Measurements from ENCODE around the gene TNFRSF8.
"Not testable (repeated sequence)": the region's sequence is repeated elsewhere in the genome, so short reads cannot be mapped to it uniquely, and the experiment has no call there.

The TNFRSF8 gene

DNA sequence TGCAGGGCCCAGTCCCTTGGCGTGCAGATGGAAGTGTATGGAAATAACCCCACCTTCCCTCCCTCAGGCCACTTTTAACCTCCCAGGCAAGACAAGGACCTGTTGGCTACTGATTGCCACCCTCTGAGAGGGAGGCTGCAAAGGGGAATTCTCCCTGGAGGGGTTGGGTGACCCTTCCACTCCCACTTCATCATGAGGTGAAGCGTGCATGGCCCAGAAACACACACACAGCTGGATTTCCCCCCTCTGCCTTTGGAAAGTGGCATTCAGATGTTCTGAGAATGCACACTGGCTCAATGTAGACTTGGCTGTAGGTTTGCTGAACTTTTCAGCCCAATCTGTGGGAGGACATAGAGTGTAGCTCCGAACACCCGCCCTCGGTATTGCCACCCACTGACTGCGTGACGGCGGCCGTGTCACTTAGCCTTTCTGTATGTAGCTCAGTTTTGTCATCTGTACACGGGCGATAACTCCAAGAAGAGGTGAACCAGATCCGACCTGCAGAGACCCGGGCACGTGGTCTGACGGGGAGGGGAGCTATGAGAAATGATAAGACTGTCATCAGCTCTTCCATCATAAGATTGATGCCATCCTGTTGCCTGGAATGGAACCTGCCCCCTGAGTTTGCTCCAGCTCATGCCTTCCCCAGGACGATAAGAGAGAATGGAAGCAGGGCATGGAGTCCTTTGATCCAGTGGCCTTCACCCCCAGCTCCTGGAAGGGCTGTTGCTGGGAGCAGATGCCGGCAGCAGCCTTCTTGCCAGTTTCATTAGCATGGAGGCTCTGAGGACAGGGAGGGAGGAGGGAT, 24.5 kb upstream of the TNFRSF8 start:
- DNase-seq (ENCODE audit: low read depth): no peak

GRCh38 chr1:12039164-12039525, 24.0 kb upstream of the TNFRSF8 start:
- no peak for DNase-seq (ENCODE audit: low read depth)

- DNase-seq (ENCODE audit: low read depth): not testable (repeated sequence)
Measured at GRCh38 chr1:12039824-12040456, 23.2 kb upstream of the TNFRSF8 start.

DNA sequence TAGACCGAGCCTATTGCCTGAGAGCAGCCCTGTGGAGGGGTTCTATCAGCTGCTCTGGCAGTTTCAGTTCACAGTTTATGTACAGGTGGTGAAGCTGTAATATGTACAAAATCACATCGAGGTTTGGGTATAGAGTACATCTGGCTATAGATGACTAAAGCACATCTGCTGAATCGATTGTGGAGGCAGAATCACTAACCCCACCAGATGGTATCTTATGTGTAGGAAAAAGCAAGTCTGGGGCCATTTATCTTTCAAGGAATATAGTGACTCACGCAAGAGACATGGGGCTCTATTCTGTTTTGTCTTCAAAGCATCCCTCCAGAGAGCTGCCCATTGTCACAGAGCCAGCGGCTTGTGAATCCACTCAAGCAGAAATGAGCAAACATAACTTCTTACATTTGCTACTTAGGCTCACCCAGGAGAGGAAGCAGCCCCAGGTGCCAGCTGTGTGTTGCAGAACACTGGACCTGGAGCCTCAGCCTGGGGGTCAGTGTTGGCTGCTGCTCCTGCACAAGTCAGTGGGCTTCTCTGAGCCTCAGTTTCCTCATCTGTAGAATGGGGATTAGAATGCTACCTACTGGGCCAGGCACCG, 22.5 kb upstream of the TNFRSF8 start:
- no peak for DNase-seq (ENCODE audit: low read depth)

DNA sequence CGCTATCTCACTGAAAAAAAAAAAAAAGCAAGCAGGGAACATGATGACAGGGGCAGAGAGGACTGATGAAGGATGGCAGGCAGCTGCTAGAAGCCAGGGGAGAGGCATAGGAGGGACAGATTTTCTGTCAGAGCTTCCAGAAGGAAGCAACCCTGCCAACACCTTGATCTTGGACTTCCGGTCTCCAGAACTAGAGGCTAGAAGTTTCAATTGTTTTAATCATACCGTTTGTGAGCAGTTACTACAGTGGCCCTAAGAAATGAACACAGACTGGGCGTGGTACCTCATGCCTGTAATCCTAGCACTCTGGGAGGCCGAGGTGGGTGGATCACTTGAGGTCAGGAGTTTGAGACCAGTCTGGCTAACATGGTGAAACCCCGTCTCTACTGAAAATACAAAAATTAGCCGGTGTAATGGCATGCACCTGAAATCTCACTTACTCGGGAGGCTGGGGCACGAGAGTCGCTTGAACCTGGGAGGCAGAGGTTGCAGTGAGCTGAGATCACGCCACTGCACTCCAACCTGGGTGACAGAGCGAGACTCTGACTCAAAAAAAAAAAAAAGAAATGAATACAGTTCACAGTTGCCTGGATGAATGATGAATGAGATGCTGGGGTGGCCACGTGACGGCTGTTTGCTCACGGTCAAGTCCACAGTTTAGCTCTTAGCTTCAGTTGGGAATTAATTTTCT, 18.8 kb upstream of the TNFRSF8 start:
- not testable (repeated sequence) for DNase-seq (ENCODE audit: low read depth)

DNA sequence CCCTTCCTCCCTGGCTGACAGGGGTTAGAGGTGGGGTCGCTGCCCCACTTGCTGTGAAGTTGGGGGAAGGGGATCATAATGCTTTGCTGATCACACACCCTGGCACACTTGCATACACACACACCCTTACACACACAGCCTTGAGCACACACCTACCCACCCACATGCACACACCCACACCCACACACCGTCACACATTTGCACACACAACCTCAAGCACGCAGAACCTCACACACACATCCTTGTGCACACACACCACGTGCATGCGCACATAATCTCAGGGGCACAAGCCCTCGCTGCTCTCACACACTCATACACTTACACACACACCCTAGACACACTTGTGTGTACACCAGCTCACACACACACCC, 16.4 kb upstream of the TNFRSF8 start:
- no peak for DNase-seq (ENCODE audit: low read depth)

GRCh38 chr1:12047120-12047876, 15.8 kb upstream of the TNFRSF8 start:
- DNase-seq (ENCODE audit: low read depth): peak; percentile 43

DNA sequence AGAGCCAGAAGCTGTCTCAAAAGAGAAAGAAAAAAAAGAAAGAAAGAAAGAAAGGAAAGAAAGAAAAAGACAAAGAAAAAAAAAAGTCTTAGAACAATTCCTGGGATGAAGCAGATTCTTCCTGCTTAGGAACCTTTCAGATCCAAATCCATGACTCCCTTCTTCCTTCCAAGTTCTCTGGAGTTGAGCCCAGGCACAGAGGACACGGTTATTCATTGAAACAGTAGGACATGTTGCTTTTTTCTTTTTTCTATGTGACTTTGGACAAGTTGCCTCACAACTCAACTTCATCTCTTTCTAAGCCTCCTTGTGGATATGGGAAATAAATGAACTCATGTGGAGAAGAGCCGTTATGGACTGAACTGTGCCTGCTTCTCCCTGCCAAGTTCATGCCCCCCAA, 14.7 kb upstream of the TNFRSF8 start:
- no peak for DNase-seq (ENCODE audit: low read depth)

DNA sequence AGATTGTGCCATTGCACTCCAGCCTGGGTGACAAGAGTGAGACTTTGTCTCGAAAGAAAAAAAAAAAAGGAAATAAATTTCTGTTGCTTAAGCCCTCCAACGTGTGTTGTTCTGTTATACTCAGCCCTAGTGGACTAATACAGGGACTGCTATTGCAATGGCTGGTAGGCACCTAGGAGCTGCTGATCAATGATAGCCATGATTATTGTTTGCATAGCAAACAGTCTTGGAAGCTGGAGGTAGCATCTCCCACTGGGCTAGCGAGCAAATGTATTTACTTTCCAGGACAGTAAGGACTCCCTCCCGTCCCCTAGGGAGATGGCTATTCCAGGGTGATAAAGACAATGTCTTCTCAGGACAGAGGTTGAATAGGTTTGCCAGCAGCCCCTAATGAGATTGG, 13.5 kb upstream of the TNFRSF8 start:
- DNase-seq (ENCODE audit: low read depth): no peak

DNA sequence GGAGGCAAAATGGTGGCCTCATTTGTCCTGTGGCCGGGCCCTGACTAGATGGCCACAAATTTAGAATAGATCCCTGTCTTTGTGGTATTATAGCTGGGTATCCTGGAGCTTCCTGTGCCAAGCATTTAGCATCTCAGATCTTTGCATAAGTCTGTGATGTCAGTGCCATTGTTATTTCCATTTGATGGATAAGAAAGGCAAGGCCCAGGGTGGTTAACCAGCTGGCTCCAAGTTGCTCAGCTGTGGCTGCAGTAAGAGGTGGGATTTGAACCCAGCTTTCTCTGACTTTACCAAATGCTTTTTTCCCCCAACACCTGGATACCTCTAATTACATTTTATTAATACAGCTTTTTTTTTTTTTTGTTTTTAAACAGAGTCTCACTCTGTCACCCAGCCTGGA, 11.7 kb upstream of the TNFRSF8 start:
- DNase-seq (ENCODE audit: low read depth): no peak

DNA sequence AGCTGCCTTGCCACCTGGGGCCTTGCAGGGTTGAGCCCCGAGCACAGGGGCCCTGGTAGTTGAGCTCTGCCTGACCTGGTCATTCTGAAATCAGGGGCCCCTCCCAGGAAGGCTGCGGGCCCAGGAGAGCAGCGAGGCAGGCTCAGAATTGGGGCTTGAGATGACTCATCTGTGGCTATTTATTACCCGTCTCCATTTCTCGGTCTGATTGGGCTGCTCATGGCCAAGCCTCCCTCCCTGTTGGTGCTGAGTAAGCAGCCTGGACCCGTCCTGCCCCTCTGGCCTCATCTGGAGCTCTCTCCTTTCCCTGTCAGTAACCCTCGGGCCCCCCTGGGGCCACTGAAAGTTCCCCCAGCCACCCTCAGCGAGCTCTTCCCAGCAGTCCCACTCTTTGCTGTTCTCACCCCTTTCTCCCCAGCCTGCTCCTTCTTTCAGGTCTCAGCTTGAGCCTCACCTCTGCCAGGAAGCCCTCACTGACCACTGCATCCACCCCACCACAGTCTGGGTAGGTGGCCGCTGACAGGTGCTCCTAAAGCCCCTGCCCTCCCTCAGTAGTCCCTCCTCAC, 11.0 kb upstream of the TNFRSF8 start:
- no peak for DNase-seq (ENCODE audit: low read depth)

GRCh38 chr1:12052997-12053686, 10.0 kb upstream of the TNFRSF8 start:
- no peak for DNase-seq (ENCODE audit: low read depth)

GRCh38 chr1:12053752-12054548, 9.2 kb upstream of the TNFRSF8 start:
- no peak for DNase-seq (ENCODE audit: low read depth)

DNA sequence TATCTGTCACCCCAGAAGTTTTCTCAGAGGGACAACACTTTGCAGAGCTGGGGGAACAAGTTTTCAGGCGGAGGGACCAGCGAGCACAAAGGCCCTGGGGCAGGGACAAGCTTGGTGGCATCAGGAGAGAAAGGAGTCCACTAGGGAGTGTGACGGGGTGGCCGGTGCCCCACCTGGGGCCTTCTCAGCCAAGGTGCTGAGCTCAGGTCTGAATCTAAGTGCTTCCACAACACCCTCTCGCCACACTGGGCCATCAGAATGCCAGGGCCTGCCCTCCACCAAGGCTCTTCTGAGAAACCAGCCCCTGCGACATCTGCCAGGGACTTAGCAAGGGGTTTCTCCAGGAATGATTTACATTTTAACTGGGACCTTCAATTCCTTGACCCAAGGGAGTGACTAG, 7.8 kb upstream of the TNFRSF8 start:
- DNase-seq (ENCODE audit: low read depth): no peak

- no peak for DNase-seq (ENCODE audit: low read depth)
Measured at GRCh38 chr1:12056331-12056841, 6.7 kb upstream of the TNFRSF8 start.

DNA sequence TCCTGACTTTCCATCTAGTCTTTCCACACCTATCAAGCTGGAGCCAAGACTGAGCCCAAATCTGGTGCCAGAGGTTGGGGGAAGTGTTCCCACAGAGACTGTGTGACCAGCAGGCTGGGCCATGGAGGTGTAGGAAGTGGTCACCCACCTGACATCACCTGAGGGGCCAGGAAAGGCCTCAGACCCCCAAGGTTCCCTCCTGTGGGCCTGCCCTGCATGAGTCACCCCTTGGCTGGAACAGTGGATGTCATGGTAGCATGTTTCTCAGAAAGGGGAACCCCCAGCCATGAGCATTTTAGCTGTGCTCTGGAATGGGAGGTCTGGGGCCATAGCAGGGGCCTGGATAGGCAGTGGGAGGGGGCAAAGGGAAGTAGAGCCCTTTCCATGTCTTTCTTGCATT, 5.7 kb upstream of the TNFRSF8 start:
- DNase-seq (ENCODE audit: low read depth): no peak

DNA sequence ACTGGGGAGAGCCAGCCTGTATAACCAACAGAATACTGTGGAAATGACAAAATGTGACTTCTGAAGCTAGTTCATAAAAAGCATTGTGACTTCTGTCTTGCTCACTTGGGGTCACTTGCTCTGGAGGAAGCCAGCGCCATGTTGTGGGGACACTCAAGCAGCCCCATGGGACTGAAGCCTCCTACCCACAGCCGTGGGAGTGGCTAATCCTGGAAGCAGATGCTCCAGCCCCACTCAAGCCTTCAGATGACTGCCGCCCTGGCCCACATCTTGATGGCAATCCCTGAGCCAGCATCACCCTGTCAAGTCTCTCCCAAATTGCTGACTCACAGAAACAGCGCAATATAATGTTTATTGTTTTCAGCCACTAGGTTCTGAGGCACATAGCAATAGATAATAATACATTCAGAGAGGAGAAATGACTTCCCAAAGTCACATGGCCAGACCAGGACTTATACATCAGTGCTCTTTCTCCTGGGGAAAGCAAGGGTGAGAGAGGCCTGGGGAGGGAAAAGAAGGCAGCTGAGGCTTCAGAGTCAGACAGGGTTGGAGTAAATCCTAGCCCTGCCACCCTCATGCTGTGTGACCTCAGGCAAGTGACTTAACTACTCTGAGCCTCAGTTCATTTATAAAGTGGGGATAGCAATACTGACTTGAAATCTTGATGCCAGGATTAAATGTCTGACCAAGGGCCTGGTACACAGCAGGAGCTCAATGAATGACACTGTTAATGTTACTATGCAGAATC, 5.0 kb upstream of the TNFRSF8 start:
- DNase-seq (ENCODE audit: low read depth): no peak

GRCh38 chr1:12059226-12059625, 3.9 kb upstream of the TNFRSF8 start:
- no peak for DNase-seq (ENCODE audit: low read depth)

GRCh38 chr1:12059722-12060464, 3.2 kb upstream of the TNFRSF8 start:
- DNase-seq (ENCODE audit: low read depth): no peak
